Suprapubic skin (tissue), 3 donors: ENCODE data around the gene REEP3.

Experiments used
- POLR2A ChIP-seq, 2 donors: fragments of 450-650 bp; IDR thresholded peaks; one replicate each; pipeline ENCODE4 v1.6.1; 2017; ENCODE audit warnings: antibody characterized with exemption in 2 of 2, mild to moderate bottlenecking in 2 of 2, moderate library complexity in 2 of 2
- TF ChIP-seq, protein P1 (sequence below), 2 donors: fragments of 200-600 bp in 1 of 2; fragments of 450-650 bp in 1 of 2; sonication (generic) in 1 of 2; IDR thresholded peaks; one replicate each; pipeline ENCODE4 v1.5.1; 2016 to 2019; ENCODE audit warnings: antibody characterized with exemption in 2 of 2, mild to moderate bottlenecking in 1 of 2, moderate library complexity in 1 of 2

DNA sequence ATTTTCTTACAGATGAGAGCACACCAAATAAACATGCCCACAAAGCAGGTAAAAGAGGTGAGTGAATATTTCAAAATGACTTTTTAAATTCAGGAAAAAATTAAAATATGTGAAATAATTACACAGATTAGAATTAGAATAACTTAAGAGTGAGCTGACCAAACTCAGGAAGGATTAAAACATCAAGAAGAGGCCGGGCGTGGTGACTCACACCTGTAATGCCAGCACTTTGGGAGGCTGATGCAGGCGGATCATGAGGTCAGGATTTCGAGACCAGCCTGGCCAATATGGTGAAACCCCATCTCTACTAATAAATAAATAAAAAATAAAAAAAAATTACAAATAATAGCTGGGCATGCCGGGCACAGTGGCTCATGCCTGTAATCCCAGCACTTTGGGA, 140.1 kb downstream of the REEP3 start:
- TF ChIP-seq, protein P1, sequence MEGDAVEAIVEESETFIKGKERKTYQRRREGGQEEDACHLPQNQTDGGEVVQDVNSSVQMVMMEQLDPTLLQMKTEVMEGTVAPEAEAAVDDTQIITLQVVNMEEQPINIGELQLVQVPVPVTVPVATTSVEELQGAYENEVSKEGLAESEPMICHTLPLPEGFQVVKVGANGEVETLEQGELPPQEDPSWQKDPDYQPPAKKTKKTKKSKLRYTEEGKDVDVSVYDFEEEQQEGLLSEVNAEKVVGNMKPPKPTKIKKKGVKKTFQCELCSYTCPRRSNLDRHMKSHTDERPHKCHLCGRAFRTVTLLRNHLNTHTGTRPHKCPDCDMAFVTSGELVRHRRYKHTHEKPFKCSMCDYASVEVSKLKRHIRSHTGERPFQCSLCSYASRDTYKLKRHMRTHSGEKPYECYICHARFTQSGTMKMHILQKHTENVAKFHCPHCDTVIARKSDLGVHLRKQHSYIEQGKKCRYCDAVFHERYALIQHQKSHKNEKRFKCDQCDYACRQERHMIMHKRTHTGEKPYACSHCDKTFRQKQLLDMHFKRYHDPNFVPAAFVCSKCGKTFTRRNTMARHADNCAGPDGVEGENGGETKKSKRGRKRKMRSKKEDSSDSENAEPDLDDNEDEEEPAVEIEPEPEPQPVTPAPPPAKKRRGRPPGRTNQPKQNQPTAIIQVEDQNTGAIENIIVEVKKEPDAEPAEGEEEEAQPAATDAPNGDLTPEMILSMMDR (IDR thresholded peaks at IDR 0.05): no peak
- no peak for TF ChIP-seq POLR2A (IDR thresholded peaks at IDR 0.05)
